Measurements from ENCODE around the gene RGS16.

The RGS16 gene

DNA sequence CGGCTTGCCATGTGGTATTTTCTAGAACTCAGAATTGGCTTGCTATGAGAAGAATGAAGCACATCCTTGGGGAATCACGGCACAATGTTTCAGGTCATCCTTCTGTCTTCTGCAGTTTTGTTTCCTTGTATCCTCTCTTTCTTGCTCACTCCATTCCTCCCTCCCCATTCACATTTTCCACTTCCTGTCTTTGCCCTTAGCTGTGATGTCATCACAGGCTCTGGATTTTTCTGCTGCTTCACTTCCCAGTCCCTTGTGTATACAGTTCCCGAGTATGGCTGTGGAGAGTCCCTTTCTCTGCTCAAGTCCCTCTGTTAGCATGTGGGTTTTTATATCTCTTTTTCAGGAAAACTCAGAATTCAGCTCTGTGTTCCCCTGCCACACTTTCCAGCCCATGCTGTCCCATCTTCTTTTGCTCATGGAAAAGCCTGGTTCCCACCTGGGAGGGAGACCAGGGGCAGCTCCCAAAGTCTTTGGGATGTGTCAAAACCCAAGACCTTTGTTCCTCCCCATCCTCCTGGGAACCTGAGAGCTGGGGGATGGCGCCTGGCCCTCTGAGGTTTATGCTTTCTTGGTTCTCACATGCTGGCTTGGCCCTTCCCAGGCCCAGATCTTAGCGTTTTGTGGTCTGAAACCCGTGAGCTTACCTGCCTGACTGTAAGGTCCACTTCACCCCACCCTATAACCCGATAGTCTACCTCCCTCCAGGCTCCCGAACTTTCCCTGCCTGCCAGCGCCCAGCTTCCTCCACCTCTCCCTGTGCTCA lies 4.8 kb upstream of the RGS16 start:
- no peak for DNase-seq (ENCODE audit: low read depth)

DNA sequence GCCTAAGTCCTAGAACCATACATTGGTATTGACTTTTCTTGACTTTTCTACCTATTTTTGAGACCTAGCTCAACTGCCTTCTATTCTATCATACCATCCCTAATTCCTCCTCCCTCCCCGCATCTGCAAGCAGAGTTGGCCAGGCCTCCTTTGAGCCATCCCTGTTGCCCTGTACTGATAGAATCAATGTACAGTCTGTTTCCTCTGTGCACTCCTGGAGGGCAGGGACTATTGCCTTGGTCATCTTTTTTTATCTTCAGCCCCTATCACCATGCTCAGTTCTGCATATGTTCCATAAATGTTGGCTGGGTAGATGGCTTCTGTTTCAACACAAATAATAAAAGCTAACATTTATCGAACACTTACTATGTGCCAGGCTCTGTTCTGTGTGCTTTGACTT lies 4.0 kb upstream of the RGS16 start:
- DNase-seq (ENCODE audit: low read depth): no peak

DNA sequence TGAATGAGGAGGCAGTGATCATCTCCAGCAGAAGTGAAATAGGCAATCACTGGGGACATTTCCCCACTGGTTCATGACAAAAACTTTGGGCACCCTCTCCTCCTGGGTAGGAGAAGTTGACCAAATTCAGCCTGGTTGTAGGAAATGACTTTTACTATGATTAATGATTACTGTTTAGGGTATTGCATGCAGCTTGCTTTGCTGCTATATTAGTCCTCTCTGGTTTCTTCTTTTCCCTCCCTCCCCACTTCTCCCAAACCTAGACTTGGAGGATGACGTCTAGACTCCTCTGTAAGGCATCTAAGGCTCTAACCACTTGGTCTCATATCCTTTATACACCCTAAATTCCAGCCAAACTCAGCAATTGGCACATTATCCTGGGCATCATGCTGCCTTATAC lies 3.4 kb upstream of the RGS16 start:
- no peak for DNase-seq (ENCODE audit: low read depth)

DNA sequence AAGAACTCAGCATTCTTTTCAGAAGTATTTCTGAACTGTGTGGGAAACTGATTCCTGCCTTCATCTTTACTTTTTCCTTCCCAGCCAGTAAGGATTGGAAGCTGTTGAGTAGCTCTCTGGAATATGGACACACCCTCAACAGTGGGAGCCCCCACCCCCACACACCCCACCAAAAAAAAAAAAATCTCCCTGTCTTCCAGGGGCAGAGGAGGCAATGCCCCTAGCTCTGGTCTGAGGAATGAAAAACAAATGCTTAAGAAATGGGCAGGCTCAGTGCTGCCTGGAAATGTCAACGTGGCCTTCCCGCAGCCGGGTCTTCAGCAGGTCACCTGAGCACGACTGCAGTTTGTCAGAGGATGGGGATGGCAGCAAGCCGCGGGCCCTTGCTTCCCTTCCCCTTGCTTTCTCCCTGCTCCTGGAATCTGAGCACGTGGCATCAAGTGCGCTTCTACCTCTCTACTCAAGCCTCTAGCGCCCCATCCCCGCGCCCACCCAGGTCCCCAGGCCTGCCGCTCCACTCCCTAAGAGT lies 479 bp downstream of the RGS16 start:
- DNase-seq (ENCODE audit: low read depth): no peak

DNA sequence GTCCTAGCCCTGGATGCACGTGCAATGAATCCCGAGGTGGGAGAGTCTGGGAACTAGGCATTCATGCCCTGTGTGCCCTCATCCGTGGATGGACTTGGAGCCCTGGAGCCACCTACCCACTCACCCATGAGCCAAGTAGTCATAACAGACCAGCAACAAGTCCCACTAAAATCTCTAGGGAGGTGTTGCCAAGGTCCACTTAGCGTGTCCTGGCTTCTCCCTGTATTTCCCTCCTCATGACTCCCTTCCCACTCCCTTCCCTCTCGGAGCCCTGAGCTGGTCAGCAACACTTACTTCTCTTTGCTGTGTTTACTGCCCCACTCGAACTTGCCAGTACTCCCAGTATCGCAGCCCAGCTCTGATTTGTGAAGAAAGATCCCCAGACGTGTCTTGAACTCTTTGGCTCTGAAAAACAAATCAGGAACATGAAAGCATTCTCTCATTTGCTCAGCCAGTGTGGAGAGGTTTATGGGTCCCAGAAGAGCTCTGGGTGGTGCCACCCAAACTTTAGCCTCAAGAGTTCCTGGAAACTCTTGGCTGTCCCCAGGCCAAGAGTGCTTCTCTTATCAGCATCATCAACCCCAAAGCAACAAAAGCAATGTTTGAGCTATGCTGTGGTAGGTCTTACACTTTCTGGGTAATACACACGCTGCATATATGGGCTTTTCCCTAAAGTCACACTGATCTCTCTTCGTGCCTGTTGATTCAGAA lies 1.1 kb downstream of the RGS16 start:
- DNase-seq (ENCODE audit: low read depth): no peak

DNA sequence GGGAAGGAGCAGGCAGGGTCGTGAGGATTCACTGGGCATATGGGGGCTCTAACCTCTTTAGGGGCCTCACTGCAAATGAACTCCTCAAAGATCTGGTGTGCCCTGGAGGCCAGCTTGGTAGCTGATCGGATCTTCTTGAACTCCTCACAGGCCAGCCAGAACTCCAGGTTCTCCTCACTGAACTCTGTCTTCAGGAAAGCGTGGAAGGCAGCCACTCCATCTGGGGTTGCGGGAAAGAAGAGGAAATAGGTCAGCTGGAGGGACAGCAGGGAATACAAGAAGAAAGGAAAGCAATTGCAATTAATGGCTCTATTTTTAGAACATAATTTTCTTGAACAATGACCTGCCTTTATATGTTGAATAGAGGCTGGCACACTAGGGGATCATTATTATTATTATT lies 2.3 kb downstream of the RGS16 start:
- DNase-seq (ENCODE audit: low read depth): no peak

DNA sequence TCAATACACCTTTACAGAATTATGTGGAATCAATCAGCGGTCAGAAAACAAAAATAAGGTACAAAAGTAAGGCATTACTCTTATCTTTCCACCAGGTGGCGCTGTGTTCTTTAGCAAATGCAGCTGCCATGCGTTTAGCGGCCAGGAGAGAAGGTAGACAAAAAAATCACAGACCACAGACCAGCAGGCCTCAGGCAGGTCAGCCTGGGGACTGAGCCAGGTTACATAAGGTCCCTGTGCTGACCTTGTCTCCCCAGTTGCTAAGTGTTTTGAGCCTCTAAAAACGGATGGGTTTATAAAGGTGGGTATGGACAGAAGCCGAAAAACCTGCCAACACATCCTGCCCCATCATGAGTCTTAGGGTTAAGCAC lies 2.8 kb downstream of the RGS16 start:
- peak; percentile 45 for DNase-seq (ENCODE audit: low read depth)

DNA sequence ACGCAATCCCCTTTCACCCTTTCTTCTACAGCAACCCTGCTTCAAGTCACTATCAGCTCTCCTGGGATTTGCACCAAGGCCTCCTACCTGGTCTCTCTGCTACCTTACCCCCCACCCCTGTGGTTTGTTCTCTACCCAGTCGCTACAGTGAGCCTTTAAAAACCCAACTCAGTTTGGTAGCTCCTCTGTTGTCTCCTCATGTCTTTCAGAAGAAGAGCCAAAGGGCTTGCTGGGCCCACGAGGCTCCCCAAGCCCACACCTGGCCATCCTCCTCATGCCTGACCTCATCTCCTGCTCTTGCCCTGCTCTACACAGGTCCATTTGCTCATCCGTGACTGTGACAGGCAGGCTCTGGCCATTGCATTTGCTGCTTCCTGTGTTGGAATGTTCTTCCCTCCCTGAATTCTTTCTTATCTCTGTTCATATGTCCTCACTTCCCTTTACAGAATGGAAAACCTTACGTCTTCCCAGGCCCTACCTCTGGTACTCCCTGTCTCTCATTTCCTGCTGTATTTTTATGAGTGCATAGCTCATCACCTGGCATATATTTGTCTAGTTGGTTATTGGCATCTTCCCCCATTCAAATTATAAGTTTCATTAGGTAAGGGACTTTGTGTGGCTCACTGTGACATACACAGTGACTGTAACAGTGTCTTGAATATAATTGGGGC lies 3.3 kb downstream of the RGS16 start:
- no peak for DNase-seq (ENCODE audit: low read depth)

DNA sequence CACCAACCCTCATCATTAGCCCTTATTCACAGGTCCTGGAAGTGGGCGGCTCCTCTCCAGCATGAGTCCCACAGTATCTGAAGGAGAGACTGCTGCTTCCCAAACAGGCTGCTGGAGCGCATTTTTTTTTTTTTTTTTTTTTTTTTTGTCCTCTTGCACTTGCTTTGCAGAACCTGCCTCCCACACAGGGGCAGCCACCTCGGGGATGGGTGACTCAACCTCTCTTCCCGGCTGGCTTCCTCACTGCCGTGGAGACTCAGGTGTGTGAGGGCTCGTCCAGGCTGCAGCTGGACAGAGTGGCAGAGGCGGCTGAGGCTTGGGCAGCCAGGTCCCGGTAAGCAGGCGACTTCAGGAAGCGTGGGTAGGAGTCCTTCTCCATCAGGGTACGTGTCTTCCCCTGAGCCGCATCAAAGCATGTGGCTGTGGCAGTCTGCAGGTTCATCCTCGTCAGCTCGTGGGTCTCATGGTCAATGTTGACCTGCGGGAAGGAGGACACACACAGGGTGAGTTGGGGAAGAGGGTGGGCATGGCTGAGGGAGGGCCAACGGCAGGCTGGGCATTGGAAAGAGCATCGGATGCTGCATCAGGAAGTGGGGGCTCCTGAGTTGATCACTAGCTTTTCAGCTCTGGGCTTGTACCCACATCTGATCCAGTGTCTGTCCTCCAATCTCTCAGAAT lies 4.0 kb downstream of the RGS16 start:
- DNase-seq (ENCODE audit: low read depth): no peak

DNA sequence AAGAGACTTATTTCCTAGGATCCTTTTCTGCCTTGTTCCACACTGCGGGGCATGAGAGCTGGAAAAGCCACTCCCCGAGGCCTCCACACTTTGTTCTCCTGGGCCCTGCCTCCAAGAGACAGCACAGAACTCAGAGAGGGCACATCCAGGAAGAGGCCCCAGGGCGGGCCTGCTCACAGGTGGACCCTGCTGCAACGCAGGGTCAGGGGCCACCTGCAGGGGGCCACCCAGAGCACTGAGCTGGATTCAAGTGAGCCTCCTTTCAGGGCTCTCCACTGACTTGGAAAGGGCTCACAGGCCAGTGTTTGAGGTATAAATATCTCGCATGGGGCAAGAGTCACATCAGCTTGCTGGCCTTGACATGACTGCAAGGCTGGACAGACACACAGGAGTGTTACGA lies 4.8 kb downstream of the RGS16 start:
- no peak for DNase-seq (ENCODE audit: low read depth)

DNA sequence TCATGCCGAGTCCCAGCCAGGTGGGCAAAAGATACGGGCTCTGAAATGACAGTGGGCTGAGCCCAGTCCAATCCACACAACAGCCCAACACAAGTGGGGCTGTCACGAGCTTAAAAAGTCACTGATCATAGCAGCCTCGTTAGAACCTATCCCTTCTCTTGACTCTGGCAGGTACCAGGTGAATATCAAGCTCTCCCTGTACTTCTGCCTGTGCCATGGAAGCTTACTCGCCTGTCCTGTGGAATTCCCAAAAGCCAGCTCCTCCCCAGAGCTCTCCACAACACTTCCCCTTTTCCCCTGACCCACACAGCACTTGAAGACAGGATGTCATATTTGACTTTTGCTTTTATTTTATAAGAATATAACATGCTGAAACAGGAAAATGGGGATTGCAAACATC lies 5.9 kb downstream of the RGS16 start:
- DNase-seq (ENCODE audit: low read depth): no peak

DNA sequence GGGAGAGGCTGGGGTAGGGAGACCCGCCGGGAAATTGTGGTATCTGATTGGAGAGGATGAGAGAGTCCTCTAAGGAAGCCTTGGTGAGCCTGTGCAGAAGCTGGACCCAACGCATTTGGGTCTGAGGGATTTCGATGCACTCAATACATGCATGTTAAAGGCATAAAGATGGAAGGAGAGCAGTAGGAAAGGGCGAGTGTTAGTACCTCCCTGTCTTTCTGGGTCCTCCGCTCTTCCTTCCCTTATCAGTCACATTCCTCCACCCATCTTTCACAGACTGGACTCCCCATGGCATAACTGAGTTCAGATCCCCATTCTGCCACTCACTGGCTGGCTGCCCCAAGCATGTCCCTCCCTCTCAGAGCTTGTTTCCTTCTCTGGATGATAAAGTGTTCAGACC lies 7.3 kb downstream of the RGS16 start:
- no peak for DNase-seq (ENCODE audit: low read depth)

DNA sequence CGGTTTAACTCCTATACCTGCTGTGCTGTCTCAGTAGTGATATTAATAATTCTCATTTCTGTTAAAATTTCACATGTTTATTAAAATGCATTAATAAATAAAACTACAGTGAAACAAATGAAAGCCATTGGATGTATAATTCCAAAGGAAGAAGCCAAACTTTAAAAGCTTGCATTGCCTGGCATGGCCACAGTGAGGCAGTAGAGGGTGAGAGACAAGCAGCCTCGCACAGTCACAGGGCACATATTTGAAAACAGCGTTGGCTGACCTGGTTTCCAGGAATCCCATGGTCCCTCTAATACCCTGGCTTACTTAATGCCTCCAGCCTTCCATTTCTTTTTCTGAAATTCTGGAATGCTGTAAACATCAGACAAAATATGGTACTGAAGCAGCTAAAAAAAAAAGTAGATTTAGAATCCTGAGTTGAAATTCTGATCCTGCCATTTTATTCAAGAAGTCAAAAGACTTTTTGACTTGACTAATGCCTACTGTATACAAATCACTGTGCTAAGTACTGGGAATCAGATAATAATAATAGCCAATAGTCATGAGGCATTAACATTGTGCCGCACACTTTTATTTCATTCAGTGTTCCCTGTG lies 8.4 kb downstream of the RGS16 start:
- peak; percentile 25 for DNase-seq (ENCODE audit: low read depth)

DNA sequence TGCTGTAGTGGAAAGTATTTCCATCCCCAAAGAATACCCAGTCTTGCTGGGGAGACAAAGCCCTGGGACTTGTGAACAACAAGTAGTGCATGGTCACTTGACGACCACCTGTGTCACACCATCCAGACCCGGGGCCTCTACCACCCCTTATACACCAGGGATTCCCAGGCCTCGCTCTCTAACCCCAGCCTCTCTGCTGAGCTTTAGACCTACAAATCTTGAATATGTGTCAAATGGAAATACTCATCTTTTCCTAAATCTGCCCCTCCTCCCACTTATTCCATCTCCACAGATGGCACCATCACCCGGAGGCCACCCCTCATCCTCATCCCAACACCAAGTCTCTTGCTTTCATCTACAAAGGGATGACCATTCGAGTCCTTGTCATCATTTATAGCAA lies 14.3 kb downstream of the RGS16 start:
- DNase-seq (ENCODE audit: low read depth): no peak

DNA sequence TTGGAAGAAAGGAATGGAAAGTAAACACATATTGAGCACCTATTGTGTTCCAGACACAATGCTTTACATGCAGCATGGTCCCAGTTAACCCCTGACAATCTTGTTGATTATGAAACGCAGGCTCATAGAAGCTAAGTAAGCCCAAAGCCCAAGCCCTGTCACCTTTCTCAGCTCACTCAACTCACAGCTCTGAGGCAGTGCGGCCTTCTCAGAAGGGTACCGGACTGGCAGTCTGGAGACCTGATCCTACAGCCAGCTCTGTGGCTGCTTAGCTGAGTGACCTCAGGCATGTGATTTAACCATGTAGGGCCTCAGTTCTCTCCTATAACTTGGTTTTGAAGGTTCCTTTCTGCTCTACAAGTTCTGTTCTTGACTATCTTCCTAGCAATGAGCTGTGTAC lies 14.7 kb downstream of the RGS16 start:
- DNase-seq (ENCODE audit: low read depth): no peak

DNA sequence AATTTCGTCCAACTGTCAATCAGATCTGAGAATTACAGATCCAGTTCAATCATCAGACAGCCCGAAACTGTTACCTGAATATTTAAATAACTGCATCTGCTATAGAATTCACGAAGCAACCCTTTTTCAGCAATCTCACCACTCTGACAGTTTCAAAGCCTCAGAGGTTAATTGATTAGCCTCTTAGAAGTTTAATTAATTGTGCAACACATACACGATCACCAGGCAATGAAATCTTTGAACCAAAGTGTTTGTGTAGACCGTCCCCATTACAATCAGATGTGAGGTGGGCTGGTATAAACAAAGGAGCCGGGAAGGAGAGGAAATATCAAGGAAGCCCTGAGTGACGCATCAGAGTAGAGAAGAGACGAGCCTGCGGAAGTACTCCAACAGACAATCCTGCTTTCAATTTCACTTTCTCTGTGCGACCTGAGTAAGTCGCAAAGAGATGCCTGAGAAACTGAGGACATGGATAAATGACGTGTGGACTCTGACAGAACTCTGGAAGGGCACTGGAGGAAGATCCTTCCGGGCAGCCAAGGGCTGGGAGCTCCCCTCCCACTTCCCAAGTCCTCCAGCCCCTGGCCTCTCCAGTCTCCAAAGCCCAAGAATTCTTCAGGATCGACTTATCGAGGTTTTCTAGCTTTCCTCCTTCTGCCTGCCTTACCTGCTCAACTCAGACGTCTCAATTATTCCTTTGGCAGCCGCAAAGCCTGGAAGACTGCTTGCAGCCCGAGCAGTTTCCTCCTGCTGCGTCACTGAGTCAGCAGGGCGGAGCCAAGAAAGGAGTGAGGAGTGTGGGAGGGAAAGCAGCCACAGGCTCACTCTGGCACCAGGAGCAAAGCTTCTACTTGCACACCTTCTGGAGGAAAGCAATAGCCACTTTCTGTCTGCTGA lies 15.4 kb downstream of the RGS16 start, which contains the start of gene RNASEL:
Gene RNASEL, minus strand, starts transcription at position 757 of the 897 bp plus-strand sequence. CDS start 2,450 bp downstream, outside the sequence.
- DNase-seq (ENCODE audit: low read depth): peak; percentile 23

DNA sequence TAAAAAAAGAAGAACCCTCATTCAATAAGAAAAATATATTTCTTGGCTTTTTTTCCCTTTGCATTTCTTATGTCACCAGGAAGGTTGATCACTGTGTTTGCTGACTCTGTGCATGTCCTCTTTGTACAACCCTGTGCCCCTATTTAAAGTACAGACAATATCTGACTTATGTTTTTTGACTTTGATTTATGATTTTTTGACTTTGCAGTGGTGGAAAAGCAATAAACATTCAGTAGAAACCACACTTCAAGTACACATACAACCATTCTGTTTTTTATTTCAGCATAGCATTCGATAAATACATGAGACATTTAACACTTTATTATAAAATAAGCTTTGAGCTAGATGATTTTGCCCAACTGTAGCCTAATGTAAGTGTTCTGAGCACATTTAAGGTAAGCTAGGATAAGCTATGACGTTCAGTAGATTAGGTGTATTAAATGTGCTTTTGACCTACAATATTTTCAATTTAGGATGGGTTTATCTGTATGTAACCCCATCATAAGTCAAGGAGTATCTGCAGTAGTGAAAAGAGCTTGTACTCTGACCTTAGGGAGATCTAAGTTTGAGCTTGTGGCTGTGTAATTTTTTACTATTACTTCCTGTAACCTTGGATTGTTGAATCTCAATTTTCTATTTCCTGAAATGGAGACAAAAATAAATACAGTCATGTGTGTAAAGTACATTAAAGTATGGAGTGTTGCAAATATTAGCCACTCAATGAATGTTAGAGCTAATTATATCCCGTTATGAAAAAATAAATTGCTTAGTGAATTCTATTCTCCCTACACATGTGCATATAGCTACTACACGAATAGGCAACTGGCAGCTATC lies 16.3 kb downstream of the RGS16 start:
- no peak for DNase-seq (ENCODE audit: low read depth)

DNA sequence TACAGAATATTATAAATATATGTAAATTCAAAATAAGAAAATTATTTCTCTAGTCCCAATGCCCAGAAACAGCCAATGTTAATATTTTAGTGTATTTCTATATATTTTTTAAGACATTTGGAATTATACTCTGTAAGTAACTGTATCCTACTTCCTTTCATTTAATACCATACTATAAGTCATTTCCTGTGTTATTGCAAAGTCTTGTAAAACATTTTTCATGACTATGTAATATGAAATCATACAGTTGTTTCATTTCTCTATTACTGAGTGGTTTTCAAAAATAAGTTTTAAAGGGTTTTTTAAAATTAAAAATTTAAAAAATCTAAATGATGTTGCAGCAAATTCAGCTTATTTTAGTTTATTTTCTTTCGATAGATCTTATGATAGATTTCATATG lies 17.1 kb downstream of the RGS16 start:
- no peak for DNase-seq (ENCODE audit: low read depth)

DNA sequence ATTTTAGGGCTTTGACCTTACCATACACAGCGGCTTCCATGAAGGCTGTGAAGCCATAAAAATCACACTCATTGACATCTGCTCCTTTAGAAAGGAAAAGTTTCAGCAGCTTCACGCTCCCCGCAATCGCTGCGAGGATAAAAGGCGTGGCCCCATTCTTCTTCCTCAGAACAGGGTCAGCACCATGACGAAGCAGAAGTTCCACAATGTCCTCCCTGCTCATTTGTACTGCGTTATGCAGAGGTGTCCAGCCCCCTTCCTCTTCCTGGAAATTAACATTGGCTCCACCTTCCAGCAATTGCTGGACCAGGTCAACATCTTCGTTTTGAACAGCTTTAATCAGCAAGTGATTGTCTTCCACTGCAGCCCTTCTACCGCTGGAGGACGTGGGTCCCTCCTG lies 17.8 kb downstream of the RGS16 start:
- DNase-seq (ENCODE audit: low read depth): no peak

DNA sequence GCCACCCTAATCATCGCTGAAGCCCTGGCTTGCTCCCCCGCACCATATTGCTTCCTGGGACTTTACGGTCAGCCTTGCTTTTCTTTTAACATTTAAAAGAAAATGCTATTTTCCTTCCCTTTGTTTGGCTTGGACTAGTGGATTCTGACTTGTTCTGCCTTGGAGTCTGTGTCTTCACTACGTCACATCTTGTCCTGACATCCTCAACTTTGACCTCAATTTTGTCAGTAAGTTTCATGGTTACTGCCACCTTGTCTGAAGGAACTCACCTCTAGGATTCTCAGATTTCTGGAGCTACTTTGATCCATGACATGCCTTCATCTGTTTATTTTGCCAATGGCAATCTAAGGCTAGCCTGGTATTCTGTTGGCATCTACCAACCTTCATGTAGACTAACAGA lies 19.4 kb downstream of the RGS16 start:
- no peak for DNase-seq (ENCODE audit: low read depth)
